ENCODE results near the gene CYP3A5.

The CYP3A5 gene

DNA sequence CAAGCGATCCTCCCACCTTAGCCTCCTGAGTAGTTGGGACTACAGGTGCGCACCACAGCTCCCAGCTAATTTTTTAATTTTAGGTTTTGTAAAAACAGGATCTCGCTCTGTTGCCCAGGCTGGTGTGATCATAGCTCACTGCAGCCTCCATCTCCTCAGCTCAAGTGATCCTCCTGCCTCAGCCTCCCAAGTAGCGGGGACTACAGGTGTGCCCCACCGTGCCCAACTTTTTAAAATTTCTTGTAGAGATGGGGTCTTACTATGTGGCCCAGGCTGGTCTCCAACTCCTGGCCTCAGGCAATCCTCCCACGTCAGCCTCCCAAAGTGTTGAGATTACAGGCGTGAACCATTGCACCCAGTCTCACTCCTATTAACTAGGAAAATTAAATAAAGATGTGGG, 74.3 kb downstream of the CYP3A5 start:
- no peak for DNase-seq

GRCh38 chr7:99601656-99602310, 78.0 kb downstream of the CYP3A5 start:
- no peak for DNase-seq

- no peak for DNase-seq
Measured at GRCh38 chr7:99599836-99600235, 80.0 kb downstream of the CYP3A5 start.
